M059J (cell line): ENCODE measurements around the gene TNS3. TPM values are rescaled to one million over a fixed set of nuclear protein-coding genes. Genes with fewer than 3 reads are reported as not detected.

Source experiments
- DNase-seq: peaks from one replicate; pipeline ENCODE4 v3.0.0-alpha.2; 2012; ENCODE audit warnings: low read depth
- total RNA-seq: library from RNA; depleted of rRNA; stranded (reverse); fragments of >200 nt; shearing (Covaris generic); gene quantifications from 2 replicates; pipeline ENCODE4 v1.2.3, GENCODE V29; 2014

The TNS3 gene
- total RNA-seq, 1 experiment from 2014 or later, result 115 TPM

DNA sequence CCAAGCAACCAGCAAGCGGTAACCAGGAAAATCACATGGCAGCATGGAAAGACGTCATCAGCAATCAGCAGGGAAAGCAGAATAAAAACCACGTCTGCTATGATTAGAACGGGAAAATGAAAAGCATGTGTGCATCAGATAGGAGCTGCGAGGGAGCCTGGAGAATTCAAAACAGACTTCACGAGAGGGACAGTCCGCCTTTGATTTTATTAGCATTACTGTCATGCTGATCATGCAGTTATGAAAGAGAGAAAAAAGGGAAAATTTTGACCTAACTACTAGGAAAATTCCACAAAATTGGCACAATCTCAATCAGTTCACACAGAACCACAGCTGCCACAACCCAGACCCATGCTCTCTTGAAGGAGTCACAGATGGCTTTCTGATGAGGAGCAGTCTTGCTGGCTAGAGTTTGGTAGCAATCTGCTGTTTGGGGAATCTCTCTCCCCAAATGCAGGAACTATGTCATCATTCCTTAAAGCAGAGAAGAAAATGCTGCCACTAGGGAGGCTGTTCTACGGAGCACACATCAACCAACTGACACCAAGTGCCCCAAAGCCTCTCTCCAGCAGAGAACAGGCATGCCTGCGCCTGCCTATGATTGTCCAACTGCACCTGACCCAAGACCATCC, 295.9 kb downstream of the TNS3 start:
- DNase-seq, result no peak

DNA sequence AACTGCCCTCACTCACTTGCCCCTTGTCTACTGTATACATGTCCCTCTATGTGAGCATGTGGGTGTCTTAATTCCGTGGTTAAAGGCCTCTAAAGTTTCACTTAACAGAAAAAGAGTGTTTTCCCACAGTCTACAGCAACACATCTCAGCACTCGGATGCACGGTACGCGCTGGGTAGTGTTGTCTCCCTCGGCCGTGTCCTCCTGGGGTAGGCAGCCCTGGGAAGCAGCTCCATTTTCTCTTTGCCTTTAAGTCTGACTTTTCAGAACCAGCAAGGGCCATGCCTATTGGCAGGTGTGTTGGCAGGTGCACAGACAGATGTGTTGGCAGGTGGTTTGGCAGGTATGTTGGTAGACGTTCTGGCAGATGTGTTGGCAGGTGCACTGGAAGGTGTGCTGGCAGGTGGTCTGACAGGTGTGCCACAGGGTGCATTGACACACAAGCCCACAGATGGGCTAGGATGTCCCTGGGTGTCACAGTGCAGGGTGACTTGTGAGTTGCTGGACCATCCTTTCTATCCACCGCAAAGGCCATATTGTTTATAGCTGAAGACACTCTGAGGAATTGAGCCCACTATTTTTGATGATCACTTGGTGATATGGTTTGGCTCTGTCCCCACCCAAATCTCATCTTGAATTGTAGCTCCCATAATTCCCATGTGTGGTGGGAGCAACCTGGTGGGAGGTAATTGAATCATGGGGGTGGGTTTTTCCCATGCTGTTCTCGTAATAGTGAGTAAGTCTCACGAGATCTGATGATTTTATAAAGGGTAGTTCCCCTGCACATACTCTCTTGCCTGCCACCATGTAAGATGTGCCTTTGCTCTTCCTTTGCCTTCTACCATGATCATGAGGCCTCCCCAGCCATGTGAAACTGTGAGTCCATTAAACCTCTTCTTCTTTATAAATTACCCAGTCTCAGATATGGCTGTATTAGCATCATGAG, 296.9 kb downstream of the TNS3 start:
- DNase-seq, result no peak

DNA sequence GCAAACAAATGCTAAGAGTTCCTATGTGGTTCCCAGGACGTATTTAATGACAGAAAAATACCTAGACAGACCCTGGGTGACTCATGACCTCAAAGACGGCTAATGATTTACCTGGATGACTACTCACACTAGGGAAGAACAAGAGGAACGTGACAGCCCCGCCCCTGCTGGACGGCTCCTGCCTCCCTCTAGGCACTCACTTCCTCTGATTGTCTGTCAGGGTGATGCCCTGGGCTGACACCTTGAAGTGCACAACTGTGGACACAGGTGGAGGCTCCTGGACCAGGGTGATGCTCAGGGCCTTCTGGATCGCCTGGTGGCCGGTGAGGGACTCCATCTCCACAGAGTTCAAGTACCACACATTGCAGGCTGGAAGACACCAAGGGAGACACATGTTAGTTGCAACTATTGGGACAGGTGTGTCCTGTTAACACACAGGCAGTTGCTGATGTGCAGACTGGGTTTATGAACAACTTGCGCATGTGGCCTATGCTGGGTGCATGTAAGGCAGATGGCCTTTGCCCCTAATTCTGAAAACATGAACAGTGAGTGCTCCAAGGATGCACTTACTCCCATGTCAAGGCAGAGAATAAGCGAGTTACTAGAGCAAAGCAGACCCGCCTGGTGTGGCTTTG, 298.3 kb downstream of the TNS3 start:
- DNase-seq, result no peak

DNA sequence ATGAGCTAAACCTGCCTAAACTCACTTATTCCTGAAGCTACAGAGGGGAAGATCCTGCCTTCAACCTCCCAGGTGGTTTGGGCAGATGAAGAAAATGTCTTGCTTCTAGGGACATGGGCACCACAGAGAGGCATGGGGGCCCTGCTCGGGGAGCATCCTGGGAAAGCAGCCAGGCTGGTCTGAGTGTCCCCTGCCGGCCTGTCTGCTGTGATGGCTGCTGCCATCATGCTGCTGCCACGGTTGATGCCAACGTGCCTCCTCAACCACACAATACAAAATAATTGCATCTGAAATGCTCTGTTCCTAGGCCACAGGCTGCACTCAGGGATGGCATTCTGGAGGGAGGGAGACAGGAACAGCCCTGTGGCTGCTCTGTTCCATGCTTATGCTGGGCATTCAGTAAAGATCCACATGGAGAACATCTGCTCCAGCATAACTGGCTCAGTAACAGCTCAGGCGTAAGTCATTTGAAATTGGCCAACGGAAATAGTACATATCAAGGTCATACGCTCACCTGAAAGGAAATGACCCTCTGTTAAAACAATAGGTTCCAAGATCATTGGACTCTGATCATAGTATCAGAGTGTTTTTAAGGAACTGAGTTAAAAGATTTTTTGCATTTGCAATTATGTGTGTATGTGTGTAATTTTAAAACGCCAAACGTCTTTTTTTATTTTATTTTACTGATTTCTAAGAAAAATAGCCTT, 299.0 kb downstream of the TNS3 start:
- DNase-seq, result no peak

DNA sequence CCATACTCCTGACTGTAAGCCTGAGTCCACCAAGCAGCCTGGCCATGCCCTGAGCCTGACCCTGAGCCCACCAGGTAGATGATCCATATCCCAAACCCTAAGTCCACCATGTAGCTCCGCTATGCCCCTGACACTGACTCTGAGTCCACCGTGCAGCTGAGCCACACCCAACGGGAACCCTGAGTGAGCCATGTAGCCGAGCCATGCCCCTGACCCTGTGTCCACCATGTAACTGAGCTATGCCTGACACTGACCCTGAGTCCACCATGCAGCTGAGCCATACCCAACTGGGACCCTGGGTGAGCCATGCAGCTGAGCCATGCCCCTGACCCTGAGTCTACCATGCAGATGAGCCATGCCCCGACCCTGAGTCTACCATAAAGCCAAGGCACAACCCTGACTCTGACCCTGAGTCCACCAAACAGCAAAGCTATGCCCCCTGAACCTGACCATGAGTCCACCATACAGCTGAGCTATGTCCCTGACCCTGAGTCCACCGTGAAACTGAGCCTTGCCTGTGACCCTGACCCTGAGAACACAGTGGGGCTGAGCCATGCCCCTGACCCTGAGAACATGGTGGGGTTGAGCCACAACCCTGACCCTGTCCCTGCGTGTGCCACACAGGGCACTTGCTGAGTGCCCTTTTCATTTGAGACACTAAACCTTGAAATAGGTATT, 299.8 kb downstream of the TNS3 start:
- DNase-seq, result no peak

DNA sequence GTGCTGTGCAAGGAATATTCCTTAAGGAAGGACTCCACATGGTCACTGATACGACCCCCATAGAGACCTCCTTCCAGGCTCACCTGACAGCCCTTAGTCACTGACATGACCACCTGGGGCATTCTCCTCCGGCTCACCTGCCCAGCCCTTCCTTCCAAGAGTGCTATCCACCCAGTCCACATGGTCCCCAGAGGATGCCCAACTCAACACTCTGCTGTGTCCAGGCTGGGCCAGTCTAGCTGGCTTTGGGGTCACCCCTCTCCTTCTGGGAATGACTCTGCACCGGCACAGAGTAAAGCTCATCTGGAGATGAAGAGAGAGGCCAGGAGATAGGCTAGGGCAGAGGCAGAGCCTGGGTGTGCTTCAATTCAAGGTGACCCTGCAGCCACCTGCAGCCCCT, 300.8 kb downstream of the TNS3 start:
- DNase-seq, result no peak

DNA sequence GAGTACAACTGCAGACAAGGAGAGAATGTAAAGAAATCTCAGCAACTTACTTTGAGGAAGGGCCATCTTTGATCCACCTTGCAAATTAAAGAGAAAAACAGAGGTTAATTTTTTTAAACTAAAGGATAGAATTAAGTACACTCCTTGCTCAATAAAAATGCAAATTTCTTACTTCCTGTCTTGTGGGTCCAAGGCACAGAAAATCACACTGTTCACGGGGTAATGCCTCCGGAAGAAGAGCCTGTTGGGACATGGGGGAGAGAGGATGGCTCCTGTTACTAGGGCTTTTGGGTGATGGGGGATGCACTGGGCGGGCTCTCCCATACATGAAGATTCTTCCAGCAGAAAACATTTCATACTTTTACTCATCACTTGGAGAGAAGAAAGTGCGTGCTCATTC, 301.8 kb downstream of the TNS3 start:
- no peak for DNase-seq

DNA sequence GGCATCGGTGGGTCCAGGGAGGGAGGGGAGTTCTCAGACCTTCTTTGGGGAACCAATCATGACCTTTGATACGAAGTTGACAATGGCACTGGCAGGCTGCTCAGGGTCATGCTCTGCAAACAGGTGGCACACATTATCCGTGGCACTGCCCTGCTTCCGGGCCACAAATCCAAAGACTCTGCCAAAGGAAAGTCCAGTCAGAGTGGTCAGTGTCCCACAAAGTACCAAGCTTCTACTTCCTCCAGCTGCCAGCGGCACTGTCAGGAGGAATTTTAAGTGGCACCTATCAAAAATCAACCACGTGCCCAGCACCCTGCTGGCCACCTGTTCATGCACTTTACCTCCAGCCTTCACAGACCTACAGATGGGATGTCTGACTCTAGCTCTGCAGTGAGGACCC, 303.9 kb downstream of the TNS3 start:
- no peak for DNase-seq

DNA sequence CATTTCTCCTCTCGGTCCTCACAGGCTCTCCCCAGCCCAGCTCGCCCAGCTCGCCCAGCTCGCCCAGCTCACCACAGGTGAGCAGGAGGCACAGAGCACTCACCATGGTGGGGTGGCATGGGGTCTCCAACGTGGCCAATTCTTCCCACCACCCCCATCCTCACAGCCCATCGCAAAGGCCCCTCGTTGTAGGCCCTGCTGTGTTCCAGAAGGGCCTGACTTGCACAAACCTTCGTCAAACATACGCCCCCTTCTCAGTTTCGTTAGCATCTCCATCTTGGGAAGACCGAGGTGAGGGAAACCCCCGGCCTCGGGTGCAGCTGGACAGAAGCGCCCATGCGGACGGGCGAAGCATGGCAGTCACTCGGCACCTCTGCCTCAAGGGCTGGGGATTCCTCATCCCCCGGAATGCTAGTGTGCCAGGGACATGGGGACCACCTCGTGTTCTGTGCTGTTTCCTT, 304.6 kb downstream of the TNS3 start:
- DNase-seq, result no peak

DNA sequence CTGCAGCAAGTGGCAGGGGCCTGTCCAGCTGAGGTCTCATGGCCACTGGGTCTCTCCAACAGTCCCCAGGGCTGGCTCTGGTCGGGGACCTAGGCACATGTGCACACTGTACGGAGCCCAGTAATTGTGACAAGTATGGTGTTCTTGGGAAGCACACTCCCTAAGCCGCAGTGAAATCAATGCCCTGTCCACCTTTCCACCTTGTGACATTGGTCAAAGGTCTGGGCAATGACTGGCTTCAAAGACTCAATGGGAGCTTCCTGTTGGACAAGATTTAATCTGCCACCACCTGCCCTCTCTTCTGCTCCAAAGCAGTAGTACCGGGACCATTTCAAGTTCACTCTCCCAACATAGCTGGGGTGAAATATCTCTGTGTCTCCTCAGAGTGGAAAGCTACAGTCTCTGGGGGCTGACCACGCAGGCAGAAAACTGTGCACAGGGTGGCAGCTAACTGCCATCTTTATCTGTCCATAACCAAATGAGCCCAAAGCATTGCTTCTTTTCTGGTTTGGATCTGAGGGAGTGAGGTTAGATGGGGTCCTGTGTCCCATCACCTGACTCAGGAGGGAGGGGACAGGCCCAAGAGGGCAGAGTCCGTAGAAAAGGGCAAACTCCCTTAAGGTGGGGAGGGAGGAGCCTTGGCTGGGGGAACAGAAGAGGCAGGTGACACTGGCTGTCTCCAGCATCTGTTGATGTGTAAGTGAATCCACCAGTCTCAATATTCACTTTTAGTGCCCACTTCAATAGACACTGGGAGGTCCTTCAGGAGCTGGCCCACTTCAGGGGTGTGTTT, 307.7 kb downstream of the TNS3 start:
- DNase-seq, result no peak

DNA sequence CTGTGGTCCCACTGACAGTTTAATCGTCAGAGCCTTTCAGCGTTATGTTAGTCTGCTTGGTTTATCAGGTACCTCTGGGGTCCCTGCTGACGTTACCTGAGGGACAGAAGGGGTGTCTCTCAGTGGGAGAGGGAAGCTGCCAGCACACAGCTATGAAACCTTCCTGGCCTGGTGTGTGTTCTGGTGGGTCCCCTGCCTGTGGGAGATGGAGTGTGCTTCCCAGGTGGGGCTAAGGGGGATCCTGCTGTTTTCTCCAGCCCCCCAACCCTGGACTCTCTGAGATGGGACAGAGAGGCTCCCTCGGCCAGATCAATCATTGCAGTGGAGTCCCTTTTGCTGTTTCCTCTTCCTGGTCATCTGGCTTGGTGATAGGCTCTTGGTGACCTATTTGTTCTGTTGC, 308.8 kb downstream of the TNS3 start:
- DNase-seq, result no peak

DNA sequence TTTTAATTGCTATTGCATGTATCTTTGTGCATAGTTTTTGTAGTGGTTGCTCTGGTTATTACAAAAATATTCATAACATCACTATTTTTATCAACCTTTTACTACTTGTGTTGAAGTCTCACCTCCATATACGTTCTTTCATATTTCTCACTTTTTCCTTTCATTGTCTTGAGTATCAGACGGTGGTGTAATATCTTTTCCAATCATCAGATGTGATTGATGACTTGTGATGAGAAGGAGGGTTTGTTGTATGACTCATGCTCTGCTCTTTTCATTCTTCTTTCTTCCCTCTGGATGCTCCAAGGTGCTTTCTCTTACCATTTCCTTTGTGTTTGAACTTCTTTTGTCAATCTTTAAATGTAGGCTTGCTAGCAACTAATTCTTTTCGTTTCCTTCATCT, 310.2 kb downstream of the TNS3 start:
- DNase-seq, result no peak

DNA sequence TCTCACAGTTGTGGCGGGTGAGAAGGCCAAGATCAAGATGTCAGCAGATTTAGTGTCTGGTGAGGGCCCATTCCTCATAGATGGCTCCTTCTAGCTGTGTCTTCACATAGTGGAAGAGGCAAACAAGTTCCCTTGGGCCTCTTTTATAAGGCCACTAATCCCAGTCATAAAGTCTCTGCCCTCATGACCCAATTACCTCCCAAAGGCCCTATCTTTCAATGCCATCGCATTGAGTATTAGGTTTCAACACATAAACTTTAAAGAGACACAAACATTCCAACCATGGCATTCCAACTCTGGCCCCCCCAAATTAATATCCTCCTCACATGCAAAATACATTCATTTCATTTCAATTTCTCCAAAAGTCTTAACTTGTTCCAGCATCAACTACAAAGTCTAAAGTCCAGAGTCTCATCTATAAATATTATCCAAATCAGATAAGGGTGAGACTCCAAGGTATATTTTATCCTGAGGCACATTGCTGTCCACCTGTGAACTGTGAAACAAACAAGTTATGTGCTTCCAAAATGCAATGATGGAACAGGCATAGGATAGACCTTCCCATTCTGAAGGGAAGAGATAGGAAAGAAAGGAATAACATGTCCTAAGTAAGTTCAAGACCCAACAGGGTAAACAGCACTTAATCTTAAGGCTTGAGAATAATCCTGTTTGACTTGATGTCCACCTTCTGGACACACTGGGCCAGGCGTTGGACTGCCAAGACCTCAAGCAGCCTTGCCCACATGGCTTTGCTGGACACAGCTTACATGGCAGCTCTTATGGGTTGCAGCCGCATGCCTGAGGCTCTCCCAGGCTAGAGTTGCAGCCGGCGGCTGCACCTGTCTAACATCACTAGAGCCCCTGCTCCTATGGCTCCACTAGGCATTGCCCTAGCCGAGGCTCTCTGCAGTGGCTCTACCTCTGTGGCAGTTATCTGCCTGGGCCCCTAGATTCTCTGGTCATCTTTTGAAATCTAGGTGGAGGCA, 312.8 kb downstream of the TNS3 start:
- DNase-seq, result no peak

DNA sequence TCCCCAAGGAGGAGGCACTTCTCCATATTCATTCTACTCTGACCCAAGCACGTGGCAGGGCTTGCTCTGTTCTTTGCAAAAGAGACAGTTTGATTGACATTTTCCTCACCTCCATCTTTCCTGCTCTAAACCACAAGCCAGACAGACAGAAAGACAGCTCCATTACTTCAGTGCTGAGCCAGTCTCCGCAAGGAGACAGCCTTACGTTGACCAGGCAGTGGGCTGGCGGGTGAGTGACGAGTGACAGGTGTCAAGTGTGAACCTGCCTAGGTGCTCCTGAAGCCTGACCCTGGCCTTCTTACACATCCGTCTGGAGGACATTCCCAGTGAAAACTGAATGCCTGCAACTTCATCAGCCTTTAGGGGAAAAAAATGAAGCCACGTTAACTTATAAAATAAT, 314.6 kb downstream of the TNS3 start:
- DNase-seq, result no peak

DNA sequence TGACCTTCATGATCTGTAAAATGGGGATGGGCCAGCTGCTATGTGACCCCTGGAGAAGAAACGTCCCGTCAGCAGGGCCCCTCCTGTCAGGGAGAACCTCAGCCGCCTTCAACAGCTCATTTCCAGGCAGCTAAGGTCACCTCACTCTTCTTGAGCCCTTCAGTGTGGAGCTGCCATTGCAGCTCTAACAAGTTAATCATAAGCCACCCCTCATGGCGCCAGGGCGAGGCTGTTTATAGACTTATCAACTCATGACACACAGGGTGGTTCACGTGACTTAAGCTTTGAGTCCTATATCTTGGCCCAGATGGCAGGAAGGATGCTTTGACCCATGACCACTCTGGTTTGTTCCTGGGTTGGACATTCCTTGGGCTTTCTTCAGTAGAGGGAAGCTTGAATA, 315.1 kb downstream of the TNS3 start:
- DNase-seq, result peak; percentile 40

DNA sequence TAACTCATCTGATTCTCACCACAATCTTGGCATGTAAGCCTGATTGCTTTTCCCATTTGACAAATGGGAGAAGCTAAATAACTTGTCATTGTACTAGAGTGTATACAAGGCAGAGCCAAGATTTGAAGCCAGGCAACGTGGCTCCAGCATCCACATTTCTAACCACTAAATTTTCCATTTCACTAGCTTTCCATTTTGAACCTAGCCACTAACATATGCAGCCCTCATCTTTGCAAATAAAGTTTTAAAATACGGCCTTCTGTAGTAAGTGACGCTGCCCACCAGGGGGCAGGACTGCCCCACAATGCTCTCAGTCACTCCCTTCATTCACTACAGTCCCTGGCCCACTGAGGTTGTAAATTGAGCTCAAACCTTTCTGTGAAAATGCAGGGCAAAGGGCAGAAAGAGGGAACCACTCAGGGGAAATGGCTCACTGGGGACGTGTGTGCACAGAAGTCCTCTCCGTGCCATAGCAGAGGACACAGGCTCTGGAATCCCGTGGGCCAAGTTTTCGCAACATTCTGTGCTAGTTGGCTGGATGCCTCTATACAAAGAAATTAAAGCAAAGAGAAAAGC, 315.7 kb downstream of the TNS3 start:
- peak; percentile 83 for DNase-seq

DNA sequence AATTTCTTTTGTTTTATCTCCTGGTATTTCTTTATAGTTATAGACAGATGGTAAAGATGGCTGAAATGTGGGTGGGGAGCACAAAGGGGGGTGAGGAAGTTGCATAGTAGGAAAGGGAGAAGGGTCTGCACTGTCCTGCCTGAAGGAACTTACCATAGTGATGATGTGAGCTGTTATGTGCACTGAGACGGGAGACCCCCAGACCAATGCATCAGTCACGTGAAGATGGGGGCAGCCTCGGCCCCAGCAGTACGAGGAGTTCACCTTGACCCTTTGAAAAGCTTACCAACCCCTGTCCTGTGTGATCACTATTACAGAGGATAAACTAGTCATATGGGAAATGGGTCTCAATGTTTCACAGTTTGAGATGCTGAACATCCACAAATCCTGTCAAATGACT, 316.3 kb downstream of the TNS3 start:
- no peak for DNase-seq

DNA sequence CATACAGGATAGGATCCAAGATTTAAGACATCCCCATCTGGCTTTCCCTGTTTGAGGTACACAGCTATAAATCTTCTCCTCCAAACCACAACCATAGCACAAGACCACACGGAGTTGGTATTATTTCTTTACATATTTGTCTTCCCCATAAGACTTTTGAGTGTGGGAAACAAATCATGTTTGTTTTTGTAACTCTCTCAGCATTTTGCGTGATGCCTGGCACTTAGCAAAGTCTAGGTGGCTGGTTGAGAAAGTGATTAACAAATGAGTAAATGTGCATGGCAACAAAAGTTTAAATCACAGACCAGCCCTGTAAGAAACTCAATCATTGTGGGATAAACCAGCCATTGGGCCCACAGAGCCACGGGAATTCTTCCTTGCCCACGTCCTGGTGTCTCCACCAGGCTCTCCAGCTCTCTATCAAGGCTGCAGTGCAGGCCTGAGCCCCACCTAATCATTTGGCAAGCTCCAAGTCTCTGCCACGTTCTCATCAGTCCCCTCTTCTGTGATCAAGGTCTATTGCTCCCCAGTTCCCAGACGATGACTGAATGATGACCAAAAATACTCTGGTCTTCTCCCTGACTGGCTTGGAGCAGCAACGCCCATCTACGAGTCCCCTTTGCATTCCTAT, 317.8 kb downstream of the TNS3 start:
- no peak for DNase-seq

DNA sequence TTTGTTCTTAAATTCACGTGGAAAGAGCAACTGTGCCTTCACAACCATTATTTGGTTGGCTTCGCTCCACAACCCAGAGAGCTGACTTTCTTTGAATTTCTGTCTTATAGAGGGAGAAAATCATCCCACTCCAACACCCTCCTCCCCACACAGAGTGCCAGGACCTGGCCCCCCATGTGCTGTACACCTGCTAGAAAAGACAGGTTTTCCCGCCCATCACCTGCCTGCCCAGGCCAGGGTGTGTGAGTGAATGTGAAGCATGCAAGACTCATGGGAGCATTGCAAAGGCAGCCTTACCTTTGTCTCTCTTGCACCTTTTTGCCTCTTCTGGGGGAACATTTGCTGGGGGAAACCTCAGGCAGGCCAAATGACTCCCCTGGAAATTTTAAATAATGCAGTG, 319.0 kb downstream of the TNS3 start:
- DNase-seq, result no peak
